GM12878 (cell line): ENCODE measurements around the gene SH3YL1. TPM values are rescaled to one million over a fixed set of nuclear protein-coding genes. Genes with fewer than 3 reads are reported as not detected.

ENCODE experiments used
- ATAC-seq: fragments of 200-7000 bp; cut with Tn5 transposase; 3 replicates; pipeline ENCODE4 v1.9.1; 2020; ENCODE audit warnings: mild to moderate bottlenecking, moderate library complexity
- BruUV-seq: library from RNA; stranded (reverse); fragments of 400-500 nt; replicated peaks from 2 replicates; lab custom pipeline; 2021; lab: Mats Ljungman, UMichigan
- CTCF ChIA-PET: fragments of 300-600 bp; sonication (Branson Sonifier 250); formaldehyde crosslinking; extraction: SDS; loops from one replicate; lab custom pipeline; 2021; ENCODE audit warnings: inconsistent platforms; lab: Yijun Ruan, JAX
- POLR2A ChIA-PET: fragments of 350-600 bp; formaldehyde crosslinking; extraction: SDS; loops from one replicate; lab custom pipeline; 2021; ENCODE audit warnings: inconsistent platforms; lab: Charles Lee
- RAD21 ChIA-PET: fragments of 300-600 bp; sonication (Branson Sonifier 250); formaldehyde crosslinking; loops from one replicate; lab custom pipeline; 2023; ENCODE audit warnings: antibody characterized with exemption; ENCODE audit not compliant: unreplicated experiment; lab: Charles Lee
- SMC1A ChIA-PET: fragments of 300-600 bp; sonication (Branson Sonifier 250); formaldehyde crosslinking; loops from one replicate; lab custom pipeline; 2023; ENCODE audit not compliant: unreplicated experiment, uncharacterized antibody; lab: Charles Lee
- DNase-seq: peaks from one replicate; pipeline ENCODE4 v3.0.0-alpha.2; 2011; ENCODE audit warnings: low read depth, low spot score
- FAIRE-seq: peaks from 3 replicates; lab custom pipeline; 2011; peaks lifted over from hg19 to GRCh38; lab: Jason Lieb, UNC
- H2AFZ ChIP-seq: 2 replicates; pipeline ENCODE4 v1.6.0; 2011; ENCODE audit warnings: low read depth, low read length, control low read depth; ENCODE audit not compliant: control insufficient read depth
- H3K27ac ChIP-seq: 2 replicates; pipeline ENCODE4 v1.5.1; 2011; ENCODE audit warnings: control low read depth; ENCODE audit not compliant: control insufficient read depth, insufficient read depth
- H3K27me3 ChIP-seq, 2 experiments: replicated peaks in 1 of 2; 2 replicates each; pipeline versions ENCODE4 v1.6.0 to v1.6.1; 2011; ENCODE audit warnings: low read length in 1 of 2; ENCODE audit not compliant: control insufficient read depth in 2 of 2, insufficient read depth in 2 of 2
- H3K36me3 ChIP-seq, 2 experiments: 2 replicates each; pipeline ENCODE4 v1.5.1; 2011; ENCODE audit warnings: low read length in 1 of 2; ENCODE audit not compliant: control insufficient read depth in 2 of 2, insufficient read depth in 2 of 2
- H3K4me1 ChIP-seq: 2 replicates; pipeline ENCODE4 v1.6.1; 2011; ENCODE audit warnings: mild to moderate bottlenecking, low read length, moderate library complexity, mixed read lengths; ENCODE audit not compliant: control insufficient read depth, insufficient read depth
- H3K4me2 ChIP-seq: 2 replicates; pipeline ENCODE4 v1.6.0; 2011; ENCODE audit warnings: control low read depth; ENCODE audit not compliant: control insufficient read depth, insufficient read depth
- H3K4me3 ChIP-seq: fragments of 200-600 bp; sonication (generic); 2 replicates; pipeline ENCODE4 v1.5.1; 2016
- H3K79me2 ChIP-seq: 2 replicates; pipeline ENCODE4 v1.6.0; 2011; ENCODE audit warnings: low read length; ENCODE audit not compliant: control insufficient read depth, insufficient read depth
- H3K9ac ChIP-seq: 2 replicates; pipeline ENCODE4 v1.8.0; 2011; ENCODE audit warnings: low read length, control low read depth, mixed read lengths; ENCODE audit not compliant: control insufficient read depth, insufficient read depth
- H3K9me3 ChIP-seq: replicated peaks from 3 replicates; pipeline ENCODE4 v1.5.1; 2011; ENCODE audit warnings: mild to moderate bottlenecking, low read length; ENCODE audit not compliant: control insufficient read depth, insufficient read depth
- H4K20me1 ChIP-seq: 2 replicates; pipeline ENCODE4 v1.6.0; 2011; ENCODE audit not compliant: control insufficient read depth, insufficient read depth
- CHD2 ChIP-seq: IDR thresholded peaks from 2 replicates; pipeline ENCODE4 v1.6.1; 2011; ENCODE audit warnings: low read depth, low read length, improper control_type of control experiment, borderline replicate concordance
- ESRRA ChIP-seq: IDR thresholded peaks from 2 replicates; pipeline ENCODE4 v1.6.1; 2012; ENCODE audit warnings: mild to moderate bottlenecking, low read length, improper control_type of control experiment
- GABPA ChIP-seq: IDR thresholded peaks from 2 replicates; pipeline ENCODE4 v1.6.1; 2014; ENCODE audit warnings: antibody characterized with exemption, low read depth, mild to moderate bottlenecking, inconsistent platforms
- NFYB ChIP-seq: IDR thresholded peaks from 2 replicates; pipeline ENCODE4 v1.6.1; 2011; ENCODE audit warnings: low read depth, mild to moderate bottlenecking, low read length, improper control_type of control experiment, moderate library complexity; ENCODE audit not compliant: insufficient read depth
- POU2F2 ChIP-seq: IDR thresholded peaks from 3 replicates; pipeline ENCODE4 v1.6.1; 2011; ENCODE audit warnings: low read depth, mild to moderate bottlenecking, low read length, borderline replicate concordance
- in situ Hi-C: fragments of 300-500 bp; cut with MboI; formaldehyde crosslinking; loops from 9 replicates; pipeline ENCODE4 v1.14.3; 2018; ENCODE audit warnings: mixed read lengths
- intact Hi-C: fragments of 100-400 bp; cut with micrococcal nuclease; formaldehyde crosslinking; loops from one replicate; pipeline ENCODE4 v1.14.2; 2022; ENCODE audit not compliant: unreplicated experiment
- polyA plus RNA-seq, 11 experiments: library from polyadenylated mRNA; depleted of rRNA in 4 of 11; unstranded in 6 of 11; stranded (reverse) in 5 of 11; fragments of >200 nt; fragmentation: Nextera tagmentation in 4 of 11; fragmentation: Illumina TruSeq in 1 of 11; extraction: Ambion mirVana in 4 of 11; extraction: Trizol in 1 of 11; gene quantifications; 1 replicate in 1 of 11; 2 replicates in 10 of 11; pipeline versions ENCODE4 v1.2.1 to v1.2.3, GENCODE V29; 2011 to 2016; ENCODE audit warnings: inconsistent platforms in 2 of 11, missing spikeins in 2 of 11, low read depth in 1 of 11
- total RNA-seq, 4 experiments: library from RNA; depleted of rRNA in 3 of 4; stranded (reverse); fragments of >200 nt in 3 of 4; fragmentation: Illumina TruSeq in 1 of 4; extraction: Trizol in 1 of 4; gene quantifications; 2 replicates each; pipeline versions ENCODE4 v1.2.1 to v1.2.3, GENCODE V29; 2013 to 2021
- TF ChIP-seq, protein P1 (sequence below): fragments of 450-650 bp; IDR thresholded peaks from 2 replicates; pipeline ENCODE4 v1.6.1; 2017; ENCODE audit warnings: antibody characterized with exemption, mild to moderate bottlenecking, moderate library complexity
- TF ChIP-seq, protein P2 (sequence below): fragments of 450-650 bp; conservative IDR thresholded peaks from 2 replicates; pipeline ENCODE4 v1.6.1; 2017; ENCODE audit warnings: mild to moderate bottlenecking, moderate library complexity
- TF ChIP-seq, protein P3 (sequence below): fragments of 450-650 bp; IDR thresholded peaks from 2 replicates; pipeline ENCODE4 v1.6.1; 2017; ENCODE audit warnings: mild to moderate bottlenecking, low read depth, inconsistent platforms; ENCODE audit not compliant: poor library complexity, severe bottlenecking
- TF ChIP-seq, protein P4 (sequence below): fragments of 450-650 bp; formaldehyde crosslinking; IDR thresholded peaks from 2 replicates; pipeline ENCODE4 v1.5.0; 2022; ENCODE audit warnings: mild to moderate bottlenecking, missing genetic modification characterization
- TF ChIP-seq, protein P5 (sequence below): IDR thresholded peaks from 2 replicates; pipeline ENCODE4 v1.6.1; 2011; ENCODE audit warnings: borderline replicate concordance, low read depth, mild to moderate bottlenecking, moderate library complexity, mixed read lengths, low read length; ENCODE audit not compliant: insufficient read depth; ENCODE audit errors: extremely low read length
- TF ChIP-seq, protein P6 (sequence below): IDR thresholded peaks from 2 replicates; pipeline ENCODE4 v1.6.1; 2012; ENCODE audit warnings: low read depth, low read length, improper control_type of control experiment

SH3YL1 gene
- total and polyA plus RNA-seq, 10 of the 15 experiments (the other 5 are each of a cell fraction or from before 2014, with no cell fraction given) = 12.2 to 22.4 (median 17.2) TPM

DNA sequence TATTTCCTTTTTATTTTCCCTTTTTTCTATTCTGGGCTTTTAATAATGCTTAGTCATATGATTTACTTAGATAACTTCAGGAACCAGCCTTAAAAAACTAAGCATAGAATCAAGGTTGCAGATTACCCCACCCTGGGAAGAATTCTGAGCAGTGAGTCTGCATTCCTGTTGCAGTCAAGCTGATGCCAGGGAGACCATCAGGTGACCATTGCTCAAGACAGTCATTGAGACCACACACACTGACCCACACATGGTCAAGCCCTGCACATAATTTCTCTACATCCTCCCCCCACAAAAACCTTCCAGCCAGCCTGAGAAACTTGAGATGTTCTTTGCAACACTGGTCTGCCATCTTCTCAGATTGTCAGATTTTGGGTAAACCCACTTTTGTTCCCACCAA is 83.9 kb downstream of the SH3YL1 start:
- Histone ChIP-seq H2AFZ (no peak overlapping the region), H3K4me3 (no peak overlapping the region), H3K4me2 (no peak overlapping the region), H3K9ac (no peak overlapping the region), H3K9me3 (no peaks in the 10 kb centered on the region), H3K79me2 (no peaks in the 10 kb centered on the region), H3K36me3 (no peaks in the 10 kb centered on the region), H4K20me1 (no peaks in the 10 kb centered on the region), H3K27me3 (no peaks in the 10 kb centered on the region), H3K27ac (no peak overlapping the region), H3K4me1 (no peaks in the 10 kb centered on the region)
- intact Hi-C loops = no loop called here
- ChIA-PET SMC1A (interaction anchor here (0.7 kb wide), 1 partner anchor 67 kb away, joined by 3 read pairs; no protein-coding TSS in a partner anchor), CTCF (no interaction called here), POLR2A (no interaction called here), RAD21 (no interaction called here)
- DNase-seq (no peak), ATAC-seq (no peak), FAIRE-seq (no peak)
- in situ Hi-C loops = no loop called here
- BruUV-seq = no TSS peak
- TF ChIP-seq, protein P1, sequence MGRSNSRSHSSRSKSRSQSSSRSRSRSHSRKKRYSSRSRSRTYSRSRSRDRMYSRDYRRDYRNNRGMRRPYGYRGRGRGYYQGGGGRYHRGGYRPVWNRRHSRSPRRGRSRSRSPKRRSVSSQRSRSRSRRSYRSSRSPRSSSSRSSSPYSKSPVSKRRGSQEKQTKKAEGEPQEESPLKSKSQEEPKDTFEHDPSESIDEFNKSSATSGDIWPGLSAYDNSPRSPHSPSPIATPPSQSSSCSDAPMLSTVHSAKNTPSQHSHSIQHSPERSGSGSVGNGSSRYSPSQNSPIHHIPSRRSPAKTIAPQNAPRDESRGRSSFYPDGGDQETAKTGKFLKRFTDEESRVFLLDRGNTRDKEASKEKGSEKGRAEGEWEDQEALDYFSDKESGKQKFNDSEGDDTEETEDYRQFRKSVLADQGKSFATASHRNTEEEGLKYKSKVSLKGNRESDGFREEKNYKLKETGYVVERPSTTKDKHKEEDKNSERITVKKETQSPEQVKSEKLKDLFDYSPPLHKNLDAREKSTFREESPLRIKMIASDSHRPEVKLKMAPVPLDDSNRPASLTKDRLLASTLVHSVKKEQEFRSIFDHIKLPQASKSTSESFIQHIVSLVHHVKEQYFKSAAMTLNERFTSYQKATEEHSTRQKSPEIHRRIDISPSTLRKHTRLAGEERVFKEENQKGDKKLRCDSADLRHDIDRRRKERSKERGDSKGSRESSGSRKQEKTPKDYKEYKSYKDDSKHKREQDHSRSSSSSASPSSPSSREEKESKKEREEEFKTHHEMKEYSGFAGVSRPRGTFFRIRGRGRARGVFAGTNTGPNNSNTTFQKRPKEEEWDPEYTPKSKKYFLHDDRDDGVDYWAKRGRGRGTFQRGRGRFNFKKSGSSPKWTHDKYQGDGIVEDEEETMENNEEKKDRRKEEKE = no peak
- TF ChIP-seq, protein P2, sequence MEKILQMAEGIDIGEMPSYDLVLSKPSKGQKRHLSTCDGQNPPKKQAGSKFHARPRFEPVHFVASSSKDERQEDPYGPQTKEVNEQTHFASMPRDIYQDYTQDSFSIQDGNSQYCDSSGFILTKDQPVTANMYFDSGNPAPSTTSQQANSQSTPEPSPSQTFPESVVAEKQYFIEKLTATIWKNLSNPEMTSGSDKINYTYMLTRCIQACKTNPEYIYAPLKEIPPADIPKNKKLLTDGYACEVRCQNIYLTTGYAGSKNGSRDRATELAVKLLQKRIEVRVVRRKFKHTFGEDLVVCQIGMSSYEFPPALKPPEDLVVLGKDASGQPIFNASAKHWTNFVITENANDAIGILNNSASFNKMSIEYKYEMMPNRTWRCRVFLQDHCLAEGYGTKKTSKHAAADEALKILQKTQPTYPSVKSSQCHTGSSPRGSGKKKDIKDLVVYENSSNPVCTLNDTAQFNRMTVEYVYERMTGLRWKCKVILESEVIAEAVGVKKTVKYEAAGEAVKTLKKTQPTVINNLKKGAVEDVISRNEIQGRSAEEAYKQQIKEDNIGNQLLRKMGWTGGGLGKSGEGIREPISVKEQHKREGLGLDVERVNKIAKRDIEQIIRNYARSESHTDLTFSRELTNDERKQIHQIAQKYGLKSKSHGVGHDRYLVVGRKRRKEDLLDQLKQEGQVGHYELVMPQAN = no peak
- TF ChIP-seq NFYB = no peak
- TF ChIP-seq, protein P3, sequence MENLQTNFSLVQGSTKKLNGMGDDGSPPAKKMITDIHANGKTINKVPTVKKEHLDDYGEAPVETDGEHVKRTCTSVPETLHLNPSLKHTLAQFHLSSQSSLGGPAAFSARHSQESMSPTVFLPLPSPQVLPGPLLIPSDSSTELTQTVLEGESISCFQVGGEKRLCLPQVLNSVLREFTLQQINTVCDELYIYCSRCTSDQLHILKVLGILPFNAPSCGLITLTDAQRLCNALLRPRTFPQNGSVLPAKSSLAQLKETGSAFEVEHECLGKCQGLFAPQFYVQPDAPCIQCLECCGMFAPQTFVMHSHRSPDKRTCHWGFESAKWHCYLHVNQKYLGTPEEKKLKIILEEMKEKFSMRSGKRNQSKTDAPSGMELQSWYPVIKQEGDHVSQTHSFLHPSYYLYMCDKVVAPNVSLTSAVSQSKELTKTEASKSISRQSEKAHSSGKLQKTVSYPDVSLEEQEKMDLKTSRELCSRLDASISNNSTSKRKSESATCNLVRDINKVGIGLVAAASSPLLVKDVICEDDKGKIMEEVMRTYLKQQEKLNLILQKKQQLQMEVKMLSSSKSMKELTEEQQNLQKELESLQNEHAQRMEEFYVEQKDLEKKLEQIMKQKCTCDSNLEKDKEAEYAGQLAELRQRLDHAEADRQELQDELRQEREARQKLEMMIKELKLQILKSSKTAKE = no peak
- TF ChIP-seq, protein P4, sequence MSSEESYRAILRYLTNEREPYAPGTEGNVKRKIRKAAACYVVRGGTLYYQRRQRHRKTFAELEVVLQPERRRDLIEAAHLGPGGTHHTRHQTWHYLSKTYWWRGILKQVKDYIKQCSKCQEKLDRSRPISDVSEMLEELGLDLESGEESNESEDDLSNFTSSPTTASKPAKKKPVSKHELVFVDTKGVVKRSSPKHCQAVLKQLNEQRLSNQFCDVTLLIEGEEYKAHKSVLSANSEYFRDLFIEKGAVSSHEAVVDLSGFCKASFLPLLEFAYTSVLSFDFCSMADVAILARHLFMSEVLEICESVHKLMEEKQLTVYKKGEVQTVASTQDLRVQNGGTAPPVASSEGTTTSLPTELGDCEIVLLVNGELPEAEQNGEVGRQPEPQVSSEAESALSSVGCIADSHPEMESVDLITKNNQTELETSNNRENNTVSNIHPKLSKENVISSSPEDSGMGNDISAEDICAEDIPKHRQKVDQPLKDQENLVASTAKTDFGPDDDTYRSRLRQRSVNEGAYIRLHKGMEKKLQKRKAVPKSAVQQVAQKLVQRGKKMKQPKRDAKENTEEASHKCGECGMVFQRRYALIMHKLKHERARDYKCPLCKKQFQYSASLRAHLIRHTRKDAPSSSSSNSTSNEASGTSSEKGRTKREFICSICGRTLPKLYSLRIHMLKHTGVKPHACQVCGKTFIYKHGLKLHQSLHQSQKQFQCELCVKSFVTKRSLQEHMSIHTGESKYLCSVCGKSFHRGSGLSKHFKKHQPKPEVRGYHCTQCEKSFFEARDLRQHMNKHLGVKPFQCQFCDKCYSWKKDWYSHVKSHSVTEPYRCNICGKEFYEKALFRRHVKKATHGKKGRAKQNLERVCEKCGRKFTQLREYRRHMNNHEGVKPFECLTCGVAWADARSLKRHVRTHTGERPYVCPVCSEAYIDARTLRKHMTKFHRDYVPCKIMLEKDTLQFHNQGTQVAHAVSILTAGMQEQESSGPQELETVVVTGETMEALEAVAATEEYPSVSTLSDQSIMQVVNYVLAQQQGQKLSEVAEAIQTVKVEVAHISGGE (CRISPR knock-in tag) = no peak
- TF ChIP-seq GABPA = no peak
- TF ChIP-seq, protein P5, sequence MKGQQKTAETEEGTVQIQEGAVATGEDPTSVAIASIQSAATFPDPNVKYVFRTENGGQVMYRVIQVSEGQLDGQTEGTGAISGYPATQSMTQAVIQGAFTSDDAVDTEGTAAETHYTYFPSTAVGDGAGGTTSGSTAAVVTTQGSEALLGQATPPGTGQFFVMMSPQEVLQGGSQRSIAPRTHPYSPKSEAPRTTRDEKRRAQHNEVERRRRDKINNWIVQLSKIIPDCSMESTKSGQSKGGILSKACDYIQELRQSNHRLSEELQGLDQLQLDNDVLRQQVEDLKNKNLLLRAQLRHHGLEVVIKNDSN = no peak
- TF ChIP-seq, protein P6, sequence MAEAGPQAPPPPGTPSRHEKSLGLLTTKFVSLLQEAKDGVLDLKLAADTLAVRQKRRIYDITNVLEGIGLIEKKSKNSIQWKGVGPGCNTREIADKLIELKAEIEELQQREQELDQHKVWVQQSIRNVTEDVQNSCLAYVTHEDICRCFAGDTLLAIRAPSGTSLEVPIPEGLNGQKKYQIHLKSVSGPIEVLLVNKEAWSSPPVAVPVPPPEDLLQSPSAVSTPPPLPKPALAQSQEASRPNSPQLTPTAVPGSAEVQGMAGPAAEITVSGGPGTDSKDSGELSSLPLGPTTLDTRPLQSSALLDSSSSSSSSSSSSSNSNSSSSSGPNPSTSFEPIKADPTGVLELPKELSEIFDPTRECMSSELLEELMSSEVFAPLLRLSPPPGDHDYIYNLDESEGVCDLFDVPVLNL = no peak
- no peak for TF ChIP-seq POU2F2
- no peak for TF ChIP-seq CHD2
- no peak for TF ChIP-seq ESRRA
